Neural crest cell (in vitro differentiated cells): ENCODE measurements around the gene CERS6. TPM values are rescaled to one million over a fixed set of nuclear protein-coding genes. Genes with fewer than 3 reads are reported as not detected.

Source experiments
- DNase-seq: peaks from one replicate; pipeline ENCODE4 v3.0.0; 2021; ENCODE audit warnings: low read depth, mixed read lengths, low spot score
- H3K27ac Mint-ChIP-seq: one replicate; pipeline ENCODE4 v1.8.0; 2021; ENCODE audit warnings: mild to moderate bottlenecking, mixed read lengths; ENCODE audit not compliant: unreplicated experiment
- H3K27me3 Mint-ChIP-seq: 2 replicates; pipeline ENCODE4 v1.8.0; 2021; ENCODE audit warnings: low read depth, mild to moderate bottlenecking, mixed read lengths
- H3K36me3 Mint-ChIP-seq: 2 replicates; pipeline ENCODE4 v1.8.0; 2021; ENCODE audit warnings: low read depth, mild to moderate bottlenecking, mixed read lengths
- H3K4me1 Mint-ChIP-seq: 2 replicates; pipeline ENCODE4 v1.8.0; 2021; ENCODE audit warnings: mixed read lengths
- H3K4me3 Mint-ChIP-seq: one replicate; pipeline ENCODE4 v1.8.0; 2021; ENCODE audit warnings: mild to moderate bottlenecking, mixed read lengths
- H3K9me3 Mint-ChIP-seq: 2 replicates; pipeline ENCODE4 v1.8.0; 2021; ENCODE audit warnings: mixed read lengths
- CTCF ChIP-seq: fragments of 200-600 bp; sonication (generic); conservative IDR thresholded peaks from 2 replicates; pipeline ENCODE4 v1.5.0; 2021; ENCODE audit warnings: antibody characterized with exemption, mild to moderate bottlenecking
- total RNA-seq: library from RNA; stranded (reverse); gene quantifications from 2 replicates; pipeline ENCODE4 v1.2.1, GENCODE V29; 2021

Gene CERS6
- total RNA-seq, 1 donor from 2014 or later: 27.4 TPM

- Mint-ChIP-seq H3K27ac (no peak overlapping the region), H3K27me3 (no peaks in the 10 kb centered on the region)
Measured at GRCh38 chr2:168584911-168585310, 128.8 kb downstream of the CERS6 start.

GRCh38 chr2:168585700-168586099 is 129.6 kb downstream of the CERS6 start:
- Mint-ChIP-seq H3K9me3 (peaks cover 2% of the 10 kb centered on the region), H3K4me1 (peaks cover 11% of the 10 kb centered on the region), H3K27me3 (no peaks in the 10 kb centered on the region), H3K27ac (no peak overlapping the region), H3K4me3 (no peak overlapping the region), H3K36me3 (peaks cover 4% of the 10 kb centered on the region)
- no peak for DNase-seq
- TF ChIP-seq CTCF: no peak

More at GRCh38 chr2:168584911-168585310, 128.8 kb downstream of the CERS6 start:
- DNase-seq: no peak
- peaks cover 2% of the 10 kb centered on the region for H3K9me3 Mint-ChIP-seq
- H3K4me3 Mint-ChIP-seq: no peak overlapping the region
- peaks cover 5% of the 10 kb centered on the region for H3K36me3 Mint-ChIP-seq
- TF ChIP-seq CTCF: no peak
- H3K4me1 Mint-ChIP-seq: peaks cover 11% of the 10 kb centered on the region

- H3K27ac Mint-ChIP-seq: peak overlapping the region; percentile 14
- peaks cover 16% of the 10 kb centered on the region for H3K4me1 Mint-ChIP-seq
- peaks cover 2% of the 10 kb centered on the region for H3K9me3 Mint-ChIP-seq
- no peaks in the 10 kb centered on the region for H3K27me3 Mint-ChIP-seq
- TF ChIP-seq CTCF: no peak
- H3K36me3 Mint-ChIP-seq: peaks cover 2% of the 10 kb centered on the region
- DNase-seq: no peak
- no peak overlapping the region for H3K4me3 Mint-ChIP-seq
Measured at GRCh38 chr2:168587307-168587706, 131.2 kb downstream of the CERS6 start.

GRCh38 chr2:168589236-168590211 is 133.5 kb downstream of the CERS6 start:
- Mint-ChIP-seq H3K9me3 (peaks cover 2% of the 10 kb centered on the region), H3K4me3 (no peak overlapping the region), H3K27ac (no peak overlapping the region), H3K4me1 (peaks cover 5% of the 10 kb centered on the region), H3K36me3 (peaks cover 2% of the 10 kb centered on the region), H3K27me3 (no peaks in the 10 kb centered on the region)
- TF ChIP-seq CTCF: no peak
- DNase-seq: no peak

GRCh38 chr2:168592181-168592831 is 136.2 kb downstream of the CERS6 start:
- no peaks in the 10 kb centered on the region for H3K36me3 Mint-ChIP-seq
- DNase-seq: no peak

More at GRCh38 chr2:168592181-168592831, 136.2 kb downstream of the CERS6 start:
- Mint-ChIP-seq H3K4me1 (peaks cover 8% of the 10 kb centered on the region), H3K9me3 (no peaks in the 10 kb centered on the region), H3K27me3 (no peaks in the 10 kb centered on the region), H3K4me3 (no peak overlapping the region), H3K27ac (peak overlapping the region; percentile 88)
- TF ChIP-seq CTCF: no peak
